Thoracic aorta (tissue), 2 donors: ENCODE results near the gene STC2. TPM values are rescaled to one million over a fixed set of nuclear protein-coding genes. Genes with fewer than 3 reads are reported as not detected.

ENCODE experiments used
- ATAC-seq: fragments of 150-250 bp; one replicate; pipeline ENCODE4 v1.8.0; 2017; ENCODE audit warnings: low read depth; ENCODE audit not compliant: insufficient number of reproducible peaks, low FRiP score
- DNase-seq: peaks from one replicate; pipeline ENCODE4 v3.0.0-alpha.2; 2020; ENCODE audit warnings: low spot score
- H3K27ac ChIP-seq, 2 donors: fragments of 200-600 bp; sonication (generic); 1 replicate in 1 of 2; 2 replicates in 1 of 2; pipeline ENCODE4 v1.5.1; 2016; ENCODE audit warnings: mild to moderate bottlenecking in 2 of 2, moderate library complexity in 2 of 2
- H3K27me3 ChIP-seq: fragments of 200-600 bp; sonication (generic); replicated peaks from 2 replicates; pipeline ENCODE4 v1.6.0; 2016; ENCODE audit warnings: mild to moderate bottlenecking; ENCODE audit not compliant: insufficient read depth
- H3K36me3 ChIP-seq: fragments of 200-600 bp; sonication (generic); one replicate; pipeline ENCODE4 v1.5.1; 2016
- H3K4me1 ChIP-seq, 2 donors: fragments of 200-600 bp; sonication (generic); 1 replicate in 1 of 2; 2 replicates in 1 of 2; pipeline versions ENCODE4 v1.5.1 to v1.6.0; 2016; ENCODE audit warnings: low read depth in 2 of 2, mild to moderate bottlenecking in 1 of 2; ENCODE audit not compliant: control insufficient read depth in 1 of 2
- H3K4me3 ChIP-seq: fragments of 200-600 bp; sonication (generic); 2 replicates; pipeline ENCODE4 v1.5.1; 2016; ENCODE audit warnings: mild to moderate bottlenecking
- H3K9me3 ChIP-seq: fragments of 200-600 bp; sonication (generic); 2 replicates; pipeline ENCODE4 v1.5.1; 2016
- total RNA-seq, 2 donors: library from RNA; depleted of rRNA; stranded (reverse); fragments of >200 nt; gene quantifications; one replicate each; pipeline versions ENCODE4 v1.1.0 to v1.2.3, GENCODE V29; 2016
- TF ChIP-seq, protein P1 (sequence below): fragments of 200-600 bp; sonication (generic); IDR thresholded peaks from one replicate; pipeline ENCODE4 v1.5.1; 2019; ENCODE audit warnings: antibody characterized with exemption

STC2 gene
- total RNA-seq, 2 donors from 2014 or later: 2.0 to 8.8 TPM

DNA sequence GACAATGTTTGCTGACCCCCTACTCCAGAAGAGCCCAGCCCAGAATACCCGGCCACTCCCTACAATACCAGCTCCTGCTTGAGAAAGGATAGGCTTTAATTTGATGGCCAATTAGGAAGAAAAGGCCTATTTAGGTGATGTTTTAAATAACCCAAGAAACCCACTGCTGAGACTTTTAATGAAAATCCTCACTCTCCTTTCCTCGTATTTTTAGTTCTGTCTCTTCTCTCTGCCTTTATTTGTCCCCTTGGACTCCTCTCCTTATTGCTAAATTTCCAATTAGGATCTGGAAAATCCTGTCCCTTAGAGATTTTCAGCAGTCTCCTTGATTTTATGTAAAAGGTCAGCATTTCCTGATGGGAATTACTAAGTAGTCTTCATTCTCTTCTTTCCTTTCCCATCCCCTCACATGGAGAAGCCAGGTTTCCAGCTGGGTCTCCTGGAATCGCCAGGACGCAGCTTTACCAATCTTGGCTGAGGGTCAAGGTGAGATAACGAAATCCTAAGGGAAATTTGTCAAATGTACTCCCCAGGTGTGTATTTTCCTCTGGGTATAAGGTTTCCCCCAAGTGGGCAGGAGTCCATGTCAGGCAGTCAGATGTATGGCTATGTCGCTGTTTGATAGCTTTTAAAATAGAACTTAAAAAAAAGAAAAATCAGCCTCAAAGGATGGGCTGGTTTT lies 11.7 kb downstream of the STC2 start:
- Histone ChIP-seq H3K27ac (no peak overlapping the region), H3K4me3 (peak overlapping the region; percentile 57), H3K9me3 (no peaks in the 10 kb centered on the region), H3K36me3 (no peaks in the 10 kb centered on the region), H3K27me3 (no peaks in the 10 kb centered on the region), H3K4me1 (peaks cover 11 to 30% of the 10 kb centered on the region in 2 donors)
- TF ChIP-seq, protein P1, sequence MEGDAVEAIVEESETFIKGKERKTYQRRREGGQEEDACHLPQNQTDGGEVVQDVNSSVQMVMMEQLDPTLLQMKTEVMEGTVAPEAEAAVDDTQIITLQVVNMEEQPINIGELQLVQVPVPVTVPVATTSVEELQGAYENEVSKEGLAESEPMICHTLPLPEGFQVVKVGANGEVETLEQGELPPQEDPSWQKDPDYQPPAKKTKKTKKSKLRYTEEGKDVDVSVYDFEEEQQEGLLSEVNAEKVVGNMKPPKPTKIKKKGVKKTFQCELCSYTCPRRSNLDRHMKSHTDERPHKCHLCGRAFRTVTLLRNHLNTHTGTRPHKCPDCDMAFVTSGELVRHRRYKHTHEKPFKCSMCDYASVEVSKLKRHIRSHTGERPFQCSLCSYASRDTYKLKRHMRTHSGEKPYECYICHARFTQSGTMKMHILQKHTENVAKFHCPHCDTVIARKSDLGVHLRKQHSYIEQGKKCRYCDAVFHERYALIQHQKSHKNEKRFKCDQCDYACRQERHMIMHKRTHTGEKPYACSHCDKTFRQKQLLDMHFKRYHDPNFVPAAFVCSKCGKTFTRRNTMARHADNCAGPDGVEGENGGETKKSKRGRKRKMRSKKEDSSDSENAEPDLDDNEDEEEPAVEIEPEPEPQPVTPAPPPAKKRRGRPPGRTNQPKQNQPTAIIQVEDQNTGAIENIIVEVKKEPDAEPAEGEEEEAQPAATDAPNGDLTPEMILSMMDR: no peak
- DNase-seq: no peak
- no peak for ATAC-seq

DNA sequence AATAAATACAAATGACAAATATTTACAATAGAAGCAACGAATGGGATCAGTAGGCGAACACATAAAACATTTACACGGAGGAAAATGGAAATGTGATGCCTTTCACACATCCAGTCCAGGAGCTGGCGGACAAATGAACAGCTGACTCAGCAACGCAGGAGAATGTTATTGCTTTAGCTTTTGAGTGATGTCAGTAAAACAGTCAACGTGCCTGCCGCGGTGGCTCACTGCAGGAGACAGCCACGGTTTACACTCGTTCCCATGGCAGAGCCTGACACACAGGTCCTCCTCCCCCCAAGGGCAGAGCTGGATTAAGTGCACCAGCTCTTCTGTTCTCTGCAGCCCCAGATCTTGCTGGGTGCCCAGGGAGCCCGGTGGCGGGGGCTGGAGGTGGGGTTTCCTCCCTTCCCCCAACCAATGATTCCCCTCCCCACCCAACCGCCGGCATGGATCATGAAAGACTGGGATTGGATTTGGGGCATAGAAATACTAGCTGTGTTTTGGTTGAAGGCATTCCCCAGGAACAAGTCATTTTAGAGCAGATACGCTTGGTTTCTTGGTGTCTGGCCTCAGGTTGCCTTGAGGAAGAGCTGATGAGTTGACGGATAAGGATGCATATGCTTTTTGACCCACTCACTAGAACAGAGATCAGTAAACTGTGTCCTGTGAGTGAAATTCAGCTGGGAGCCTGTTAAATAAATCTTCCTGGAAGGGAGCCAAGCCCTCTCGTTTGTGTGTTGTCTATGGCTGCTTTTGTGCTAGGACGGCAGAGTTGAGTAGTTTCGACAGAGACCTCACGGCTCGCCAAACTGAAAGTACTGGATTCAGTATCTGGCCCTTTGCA lies 12.5 kb downstream of the STC2 start:
- peak; percentile 66 for ATAC-seq
- no peaks in the 10 kb centered on the region for H3K9me3 ChIP-seq
- peak overlapping the region; percentile 57 for H3K4me3 ChIP-seq
- no peaks in the 10 kb centered on the region for H3K27me3 ChIP-seq
- H3K36me3 ChIP-seq: no peaks in the 10 kb centered on the region
- H3K27ac ChIP-seq: no peak overlapping the region
- peaks cover 18 to 38% of the 10 kb centered on the region in 2 donors for H3K4me1 ChIP-seq
- TF ChIP-seq, protein P1: no peak
- DNase-seq: no peak

DNA sequence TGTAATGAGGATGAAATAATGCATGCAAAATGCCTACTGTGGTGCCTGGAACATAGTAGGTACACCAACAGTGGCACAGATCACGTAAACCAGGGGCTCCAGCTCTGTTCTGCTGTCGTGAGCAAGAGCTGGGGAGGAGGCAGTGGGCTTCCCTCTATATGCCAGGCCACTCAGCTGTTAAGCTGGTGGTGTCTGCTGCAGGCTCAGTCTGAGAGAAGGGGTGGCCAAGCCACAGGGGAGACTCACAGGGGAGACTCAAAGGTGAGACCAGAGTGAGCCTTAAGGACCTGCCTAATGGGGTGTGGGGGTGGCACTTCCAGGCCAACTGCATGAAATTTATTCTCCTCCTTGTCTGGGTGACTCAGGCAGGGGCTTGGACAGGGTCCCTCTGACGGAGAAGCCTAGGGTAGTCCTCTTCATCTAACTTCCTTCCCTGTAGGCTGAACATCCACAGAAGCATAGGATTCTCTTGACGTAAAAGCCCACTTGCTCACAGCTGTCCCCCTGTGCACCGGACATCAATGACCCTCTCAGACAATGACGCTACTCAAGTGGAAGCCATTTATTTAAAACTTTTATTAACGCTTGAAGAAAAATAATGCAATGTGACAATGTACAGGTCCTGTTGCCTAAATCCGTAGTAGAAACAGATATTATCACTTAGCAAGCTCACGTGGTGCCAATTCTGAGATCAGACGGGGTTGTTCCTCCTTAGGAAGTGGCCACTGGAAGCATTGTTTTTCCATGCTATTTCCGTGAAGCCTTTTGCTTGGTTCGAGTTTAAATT lies 13.9 kb downstream of the STC2 start:
- Histone ChIP-seq H3K9me3 (no peaks in the 10 kb centered on the region), H3K27ac (no peak overlapping the region), H3K4me1 (peaks cover 26 to 36% of the 10 kb centered on the region in 2 donors), H3K36me3 (no peaks in the 10 kb centered on the region), H3K27me3 (no peaks in the 10 kb centered on the region), H3K4me3 (no peak overlapping the region)
- DNase-seq: no peak
- no peak for ATAC-seq
- TF ChIP-seq, protein P1: no peak

DNA sequence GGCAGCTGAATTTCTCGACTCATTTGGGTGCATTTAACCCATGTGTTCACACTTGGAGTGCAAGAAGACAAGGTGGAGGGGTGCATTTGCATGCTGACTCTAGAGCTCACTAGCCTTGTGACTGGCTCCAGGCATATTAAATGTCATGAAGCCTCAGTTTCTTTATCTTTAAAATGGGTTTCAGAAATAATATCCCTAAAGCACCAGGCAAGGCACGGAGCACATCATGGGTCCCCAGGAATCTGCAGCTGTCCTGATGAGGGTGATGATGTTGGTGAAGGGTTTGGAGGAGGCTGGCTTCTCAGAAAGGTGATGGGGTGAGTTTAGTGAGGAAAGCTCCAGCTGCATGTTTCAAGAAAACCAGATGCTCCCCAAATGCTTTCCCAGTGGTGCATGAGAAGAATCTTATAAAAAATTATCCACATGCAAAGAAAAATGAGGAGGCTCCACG lies 14.8 kb downstream of the STC2 start:
- TF ChIP-seq, protein P1: no peak
- no peak overlapping the region for H3K4me3 ChIP-seq
- ATAC-seq: no peak
- no peaks in the 10 kb centered on the region for H3K36me3 ChIP-seq
- peaks cover 26 to 36% of the 10 kb centered on the region in 2 donors for H3K4me1 ChIP-seq
- no peaks in the 10 kb centered on the region for H3K9me3 ChIP-seq
- DNase-seq: no peak
- H3K27me3 ChIP-seq: no peaks in the 10 kb centered on the region
- H3K27ac ChIP-seq: no peak overlapping the region

DNA sequence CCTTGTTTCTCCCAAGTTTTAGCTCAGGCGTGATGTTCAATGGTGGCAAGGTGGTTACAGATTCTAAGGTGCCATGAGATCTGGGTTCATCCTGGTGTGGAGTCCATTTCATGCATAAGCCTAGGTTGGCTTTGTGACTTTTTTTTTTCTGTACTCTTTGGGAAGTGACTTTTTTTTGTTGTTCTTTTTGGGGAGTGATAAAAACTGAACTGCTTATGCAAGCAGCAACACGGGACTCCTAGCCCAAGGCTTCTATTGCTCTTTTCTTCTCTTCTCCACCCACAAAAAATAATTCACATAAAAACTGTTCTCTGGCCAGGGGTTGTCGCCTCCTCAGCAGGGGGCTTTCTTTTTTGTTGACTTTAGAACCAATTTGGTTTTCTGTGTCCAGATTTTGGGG lies 15.4 kb downstream of the STC2 start:
- Histone ChIP-seq H3K4me1 (peaks cover 26 to 36% of the 10 kb centered on the region in 2 donors), H3K9me3 (no peaks in the 10 kb centered on the region), H3K27me3 (no peaks in the 10 kb centered on the region), H3K4me3 (no peak overlapping the region), H3K36me3 (no peaks in the 10 kb centered on the region), H3K27ac (no peak overlapping the region)
- DNase-seq (no peak), ATAC-seq (no peak)
- TF ChIP-seq, protein P1: no peak
